ENCODE results near the gene WTIP. TPM values are rescaled to one million over a fixed set of nuclear protein-coding genes. Genes with fewer than 3 reads are reported as not detected.
"Not testable (repeated sequence)": the region's sequence is repeated elsewhere in the genome, so short reads cannot be mapped to it uniquely, and the experiment has no call there.

Gene WTIP
- total RNA-seq: 20.4 TPM
- long read RNA-seq, full-length matches to known transcripts: 106 of 122 reads
- long read RNA-seq, partial matches to known transcripts: 2 of 122 reads
- long read RNA-seq, other reads (novel, unspliced or antisense): 14 of 122 reads

DNA sequence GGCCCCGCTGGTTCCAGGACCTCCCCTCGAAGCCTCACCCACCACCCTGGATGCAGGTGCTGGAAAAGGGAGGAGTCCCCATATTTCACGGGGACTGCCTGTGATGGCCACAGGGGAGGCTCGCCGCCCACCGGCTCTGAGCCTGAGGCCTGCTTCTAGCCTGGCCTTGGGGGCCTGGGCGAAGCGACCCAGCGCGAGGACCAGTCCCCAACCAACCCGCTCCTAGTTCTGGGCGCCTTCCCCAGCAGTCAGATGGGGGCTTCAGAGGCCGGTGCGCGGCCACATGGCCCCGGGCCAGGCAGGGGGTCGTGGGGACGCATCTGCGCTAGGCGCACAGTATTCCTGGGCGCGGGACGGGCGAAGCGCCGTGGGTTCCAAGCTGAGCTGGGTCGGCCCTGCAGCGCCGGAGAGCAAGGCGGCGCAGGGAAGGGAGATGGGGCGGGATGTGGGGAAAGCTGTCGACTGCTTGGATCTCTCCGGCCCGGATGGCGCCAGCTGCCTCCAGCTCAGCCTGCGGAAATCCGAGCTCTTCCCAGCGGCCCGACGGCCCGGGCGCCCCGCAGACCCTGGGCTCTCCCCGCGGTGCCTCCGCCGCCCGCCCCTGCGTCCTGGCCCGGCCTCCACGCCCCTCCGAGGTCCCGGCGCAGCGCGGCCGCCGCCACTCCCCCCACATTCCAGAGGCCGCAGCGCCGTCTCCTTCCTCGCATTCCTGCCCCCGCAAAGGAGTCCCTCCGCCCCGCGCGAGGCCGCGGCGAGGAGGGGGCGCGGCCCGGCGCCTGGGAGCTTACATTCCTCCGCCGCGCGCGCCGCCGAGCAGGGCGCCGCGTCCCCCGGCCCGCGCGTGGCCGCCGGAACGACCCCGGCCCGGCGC is at the start of gene WTIP:
Gene WTIP (plus strand): TSS at position 788 of the 871 bp plus-strand sequence. CDS start 217 bp downstream, outside the sequence.
- ATAC-seq (ENCODE audit: poor library complexity): peak; percentile 84
- intact Hi-C loops (cut with DNase I): no loop called here

DNA sequence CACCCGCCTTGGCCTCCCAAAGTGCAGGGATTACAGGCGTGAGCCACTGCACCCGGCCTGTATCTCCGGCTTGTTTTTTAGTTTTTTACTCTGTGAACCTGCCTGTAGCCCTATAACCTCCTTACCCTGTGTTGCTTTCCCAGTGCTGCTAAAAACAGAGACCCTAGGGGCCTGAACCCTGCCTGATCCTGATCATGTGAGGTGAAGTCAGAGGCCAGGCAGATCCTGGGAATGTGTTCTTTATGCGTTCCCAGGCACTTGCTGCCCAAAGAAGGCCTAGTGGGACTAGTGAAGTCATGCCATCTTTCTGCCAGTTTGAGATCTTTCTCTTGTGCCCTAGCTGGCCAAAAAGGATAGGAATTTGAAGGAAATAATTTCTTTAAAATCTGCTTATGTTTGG is 48.8 kb upstream of the WTIP start:
- no peak for DNase-seq
- ATAC-seq (ENCODE audit: poor library complexity): peak; percentile 6
- intact Hi-C loops (cut with DNase I): no loop called here

More for the DNA sequence above, at the start of gene WTIP:
- DNase-seq: peak; percentile 86

DNA sequence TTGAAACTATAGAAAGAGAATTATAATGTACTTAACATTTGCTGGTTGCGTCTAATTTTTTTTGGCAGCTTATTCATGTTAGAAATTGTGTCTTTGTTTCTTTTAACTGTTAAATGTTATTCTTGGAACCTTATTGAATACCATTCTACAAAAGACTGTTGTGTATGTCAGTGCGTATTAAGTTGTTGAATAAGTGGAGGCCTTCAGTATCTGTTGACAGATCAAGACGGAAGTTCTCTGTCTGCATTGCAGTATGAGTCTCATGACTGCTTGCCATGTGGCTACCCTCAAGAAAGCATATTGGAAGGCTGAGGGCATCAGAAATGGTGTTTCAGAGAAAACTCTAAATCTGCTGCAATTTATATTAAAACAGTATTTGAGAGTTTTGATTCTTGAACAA is 44.8 kb upstream of the WTIP start:
- intact Hi-C loops (cut with DNase I): no loop called here
- no peak for DNase-seq
- ATAC-seq (ENCODE audit: poor library complexity): no peak

DNA sequence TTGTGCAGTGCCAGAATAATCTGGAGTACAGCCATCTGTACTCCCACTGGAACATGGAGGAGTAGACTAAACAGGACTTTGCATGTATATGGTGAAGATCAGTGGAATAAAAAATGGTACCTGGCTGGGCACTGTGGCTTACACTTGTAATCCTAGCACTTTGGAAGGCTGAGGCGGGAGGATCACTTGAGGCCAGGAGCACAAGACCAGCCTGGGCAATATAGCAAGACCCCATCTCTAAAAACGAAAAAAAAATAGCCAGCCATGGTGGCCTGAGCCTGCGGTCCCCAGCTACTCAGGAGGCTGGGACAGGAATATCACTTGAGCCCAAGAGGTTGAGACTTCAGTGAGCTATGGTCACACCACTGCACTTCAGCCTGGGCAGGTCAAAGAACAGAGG is 33.4 kb upstream of the WTIP start:
- DNase-seq (no peak), ATAC-seq (ENCODE audit: poor library complexity) (no peak)
- intact Hi-C loops (cut with DNase I): no loop called here

DNA sequence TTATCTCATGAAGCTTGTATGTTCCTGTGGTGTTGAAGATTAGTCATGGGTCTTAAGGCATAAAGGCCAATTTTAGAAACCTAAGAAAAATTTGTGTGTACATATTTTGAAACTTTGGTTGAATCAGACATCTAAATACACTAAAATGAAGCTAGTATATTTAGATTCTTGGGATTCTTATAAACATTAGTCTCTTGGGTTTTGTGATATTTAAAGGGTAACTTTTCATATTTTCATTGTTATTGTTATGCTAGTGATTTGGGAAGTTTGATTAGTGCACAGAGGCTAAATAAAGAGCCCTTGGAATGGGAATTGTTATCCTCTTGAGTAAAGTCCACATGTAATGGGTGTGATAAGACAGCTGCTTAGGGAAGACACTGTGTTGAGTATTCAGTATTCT is 28.8 kb upstream of the WTIP start:
- DNase-seq (no peak), ATAC-seq (ENCODE audit: poor library complexity) (no peak)
- intact Hi-C loops (cut with DNase I): no loop called here

DNA sequence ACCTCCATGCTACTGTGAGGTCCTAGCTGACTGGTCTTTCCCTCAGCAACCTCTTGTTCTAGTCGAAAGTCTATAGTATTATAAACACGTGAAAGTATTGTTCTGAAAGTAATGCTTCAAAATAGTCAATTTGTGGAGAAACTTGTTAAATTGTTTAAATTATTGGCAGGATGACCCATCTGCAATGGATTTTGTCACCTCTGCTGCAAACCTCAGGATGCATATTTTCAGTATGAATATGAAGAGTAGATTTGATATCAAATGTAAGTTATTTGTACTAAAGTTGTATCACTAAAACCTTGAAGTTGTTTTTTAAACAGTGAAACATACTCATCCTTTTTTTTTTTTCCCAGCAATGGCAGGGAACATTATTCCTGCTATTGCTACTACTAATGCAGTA is 27.5 kb upstream of the WTIP start:
- ATAC-seq (ENCODE audit: poor library complexity) (no peak), DNase-seq (no peak)
- intact Hi-C loops (cut with DNase I): no loop called here

DNA sequence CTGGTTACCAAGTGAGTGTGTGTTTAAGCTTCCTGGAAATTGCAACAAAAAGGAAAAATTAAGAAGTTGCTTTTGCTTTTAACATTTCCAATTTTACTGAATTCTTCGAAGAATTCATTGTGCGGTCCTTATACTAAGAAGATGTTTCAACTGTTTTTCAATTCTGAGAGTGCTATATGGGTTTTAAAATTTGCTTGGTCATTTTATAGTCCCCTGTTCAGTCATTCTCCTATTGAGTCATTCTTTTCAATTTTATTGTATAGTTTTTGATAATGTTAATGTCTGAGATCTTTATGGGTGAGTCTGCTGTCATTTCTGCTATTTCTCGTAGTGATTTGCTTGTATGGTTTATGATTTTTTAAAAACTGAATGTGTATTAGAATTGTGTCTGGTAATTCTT is 26.9 kb upstream of the WTIP start:
- DNase-seq (no peak), ATAC-seq (ENCODE audit: poor library complexity) (no peak)
- intact Hi-C loops (cut with DNase I): no loop called here

DNA sequence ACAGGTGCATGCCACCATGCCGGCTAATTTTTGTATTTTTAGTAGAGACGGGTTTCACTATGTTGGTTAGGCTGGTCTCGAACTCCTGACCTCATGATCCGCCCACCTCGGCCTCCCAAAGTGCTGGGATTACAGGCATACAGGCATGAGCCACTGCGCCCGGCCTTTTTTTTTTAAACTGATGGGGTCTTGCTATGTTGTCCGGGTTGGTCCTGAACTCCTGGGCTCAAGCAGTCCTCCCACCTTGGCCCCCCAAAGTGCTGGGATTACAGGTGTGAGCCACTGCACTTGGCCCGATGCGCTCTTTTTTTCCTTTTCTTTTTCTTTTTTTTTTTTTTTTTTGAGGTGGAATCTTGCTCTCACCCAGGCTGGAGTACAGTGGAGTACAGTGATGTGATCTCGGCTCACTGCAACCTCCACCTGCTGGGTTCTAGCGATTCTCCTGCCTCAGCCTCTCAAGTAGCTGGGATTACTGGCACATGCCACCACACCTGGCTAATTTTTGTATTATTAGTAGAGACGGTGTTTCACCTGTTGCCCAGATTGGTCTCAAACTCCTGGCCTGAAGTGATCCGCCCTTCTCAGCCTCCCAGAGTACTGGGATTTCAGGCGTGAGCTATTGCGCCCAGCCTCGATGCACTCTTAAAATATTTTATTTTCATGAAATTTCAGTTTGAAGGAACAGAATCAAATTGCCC is 25.6 kb upstream of the WTIP start:
- ATAC-seq (ENCODE audit: poor library complexity); DNase-seq; intact Hi-C loops (cut with DNase I): not testable (repeated sequence)

DNA sequence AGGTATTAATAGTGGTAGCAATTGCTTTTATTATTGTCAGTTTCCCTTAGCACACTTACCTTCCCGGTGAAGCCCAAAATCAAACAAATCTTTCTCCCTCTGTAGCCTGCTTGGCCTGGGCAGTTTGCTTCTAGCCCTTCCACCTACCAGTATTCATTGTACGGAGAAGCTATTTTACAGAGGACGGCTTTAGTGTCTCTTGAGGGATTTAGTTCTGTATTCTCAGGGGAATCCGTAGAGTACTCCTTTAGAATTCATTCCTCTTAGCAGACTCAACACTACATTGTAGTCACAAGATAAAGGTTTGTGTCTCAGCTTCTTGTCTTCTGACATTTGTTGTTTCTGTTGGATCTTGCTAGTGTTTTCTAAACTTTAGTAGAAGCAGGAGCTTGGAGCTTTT is 24.1 kb upstream of the WTIP start:
- ATAC-seq (ENCODE audit: poor library complexity): no peak
- intact Hi-C loops (cut with DNase I): no loop called here

DNA sequence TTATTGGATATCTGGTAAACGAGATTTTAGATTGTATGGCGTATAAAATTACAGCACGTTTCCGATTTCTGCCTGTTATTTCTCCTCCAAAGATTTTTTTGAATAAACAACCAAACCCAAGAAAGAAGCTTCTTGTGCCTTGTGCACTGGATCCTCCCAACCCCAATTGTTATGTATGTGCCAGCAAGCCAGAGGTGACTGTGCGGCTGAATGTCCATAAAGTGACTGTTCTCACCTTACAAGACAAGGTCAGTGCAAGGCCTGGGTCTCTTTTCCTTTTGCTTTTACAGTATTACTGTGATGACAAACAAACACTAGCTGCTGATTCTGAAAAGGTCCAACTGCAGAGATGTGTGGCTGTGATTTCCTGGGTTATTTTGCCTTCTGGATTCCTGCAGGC is 22.9 kb upstream of the WTIP start:
- ATAC-seq (ENCODE audit: poor library complexity) (no peak), DNase-seq (no peak)
- intact Hi-C loops (cut with DNase I): no loop called here

More for the DNA sequence above, 24.1 kb upstream of the WTIP start:
- DNase-seq: no peak

DNA sequence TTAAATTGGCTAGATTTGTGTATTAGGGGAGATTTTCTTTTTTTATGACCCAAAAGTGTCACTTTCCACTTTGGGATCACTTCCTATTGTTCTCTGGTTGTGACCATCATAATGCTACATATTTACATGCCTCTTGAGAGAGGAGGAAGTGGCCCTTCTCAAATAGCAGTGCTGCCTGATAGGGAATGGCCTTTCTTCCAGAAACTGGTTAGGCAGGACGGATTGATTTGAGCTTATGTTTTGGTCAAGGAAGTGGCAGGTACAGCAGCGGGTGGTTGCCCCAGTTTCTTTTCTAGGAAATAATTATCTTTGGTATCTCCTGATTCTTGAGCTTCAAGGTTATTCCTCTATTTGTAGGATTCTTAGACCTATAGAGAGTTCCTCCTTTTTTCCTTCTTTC is 21.9 kb upstream of the WTIP start:
- DNase-seq: no peak
- ATAC-seq (ENCODE audit: poor library complexity): no peak
- intact Hi-C loops (cut with DNase I): no loop called here

DNA sequence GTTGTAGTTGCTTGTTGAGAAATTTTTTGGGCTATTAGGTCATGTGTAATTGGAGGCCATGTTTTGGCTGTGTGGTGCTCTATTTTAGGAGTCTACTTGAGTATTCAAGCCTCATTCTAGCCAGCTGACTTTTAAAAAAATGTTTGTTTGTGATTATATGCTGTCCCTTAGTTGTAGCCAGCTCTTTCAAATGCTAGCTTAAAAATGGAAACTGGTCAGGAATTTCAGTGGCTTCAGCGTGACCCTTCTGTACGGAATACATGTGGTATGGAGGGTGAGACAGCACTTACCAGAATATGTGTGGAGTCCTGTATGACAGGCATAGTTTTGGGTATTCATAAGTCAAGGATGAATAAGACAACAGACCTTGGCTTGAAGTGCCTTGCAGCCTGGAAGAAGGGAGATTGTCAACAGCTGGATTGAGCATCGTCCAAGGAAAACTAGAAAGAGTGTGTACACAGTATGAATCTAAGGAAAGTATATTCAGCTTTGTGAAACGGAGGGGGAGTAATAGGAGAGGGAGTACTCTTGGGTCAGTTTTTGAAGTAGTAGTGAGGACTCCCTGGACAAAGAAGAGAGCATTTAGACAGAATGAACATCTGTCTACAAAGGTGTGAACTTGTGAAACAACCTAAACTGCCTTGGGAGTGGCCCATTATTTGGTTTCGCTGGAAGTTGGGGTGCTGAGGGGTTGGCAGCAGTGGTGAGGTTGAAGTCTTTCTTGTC is 20.0 kb upstream of the WTIP start:
- intact Hi-C loops (cut with DNase I): no loop called here
- ATAC-seq (ENCODE audit: poor library complexity): peak; percentile 82
- no peak for DNase-seq

DNA sequence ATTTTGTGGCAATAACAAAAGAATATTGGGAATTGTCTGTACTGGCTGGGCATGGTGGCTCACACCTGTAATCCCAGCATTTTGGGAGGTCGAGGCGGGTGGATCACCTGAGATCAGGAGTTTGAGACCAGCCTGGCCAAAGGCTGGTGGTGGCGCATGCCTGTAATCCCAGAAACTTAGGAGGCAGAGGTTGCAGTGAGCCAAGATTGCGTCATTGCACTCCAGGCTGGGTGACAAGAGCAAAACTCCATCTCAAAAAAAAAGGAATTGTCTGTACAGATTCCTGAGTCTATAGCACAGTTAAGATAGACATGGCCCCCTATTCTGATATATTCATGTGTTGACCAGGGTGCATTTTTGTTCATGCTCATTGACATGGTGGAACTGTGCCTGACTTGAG is 16.8 kb upstream of the WTIP start:
- intact Hi-C loops (cut with DNase I): not testable (repeated sequence)

DNA sequence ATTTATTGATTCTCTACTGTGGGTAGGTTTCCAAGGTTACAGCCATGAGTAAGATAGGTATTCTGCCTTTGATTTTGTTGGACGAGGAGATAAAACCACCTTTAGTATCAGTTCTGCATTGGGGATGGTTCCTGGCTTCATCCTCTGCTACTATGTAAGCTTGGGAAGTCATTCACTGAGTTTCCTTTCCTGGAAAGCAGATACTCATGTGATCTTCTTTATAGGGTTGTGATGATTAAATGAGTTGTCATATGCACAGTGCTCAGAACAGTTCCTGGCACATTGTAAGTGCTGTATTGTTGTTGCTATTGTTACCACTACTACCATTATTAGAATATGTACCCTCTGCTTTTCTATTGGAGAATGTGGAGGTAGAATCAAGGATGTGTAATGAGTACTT is 13.1 kb upstream of the WTIP start:
- ATAC-seq (ENCODE audit: poor library complexity) (peak; percentile 60), DNase-seq (no peak)
- intact Hi-C loops (cut with DNase I): no loop called here

More for the DNA sequence above, 16.8 kb upstream of the WTIP start:
- DNase-seq; ATAC-seq (ENCODE audit: poor library complexity): not testable (repeated sequence)

DNA sequence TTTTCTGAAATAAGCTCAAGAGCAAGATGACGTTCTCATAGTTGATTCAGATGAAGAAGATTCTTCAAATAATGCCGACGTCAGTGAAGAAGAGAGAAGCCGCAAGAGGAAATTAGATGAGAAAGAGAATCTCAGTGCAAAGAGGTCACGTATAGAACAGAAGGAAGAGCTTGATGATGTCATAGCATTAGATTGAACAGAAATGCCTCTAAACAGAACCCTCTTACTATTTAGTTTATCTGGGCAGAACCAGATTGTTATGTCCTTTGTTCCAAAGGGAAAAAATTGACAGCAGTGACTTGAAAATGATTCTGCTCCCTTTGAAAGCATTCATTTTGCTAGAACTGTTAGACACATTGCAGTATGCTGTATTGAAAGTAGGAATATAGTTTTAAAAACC is 12.5 kb upstream of the WTIP start:
- intact Hi-C loops (cut with DNase I); ATAC-seq (ENCODE audit: poor library complexity); DNase-seq: not testable (repeated sequence)

DNA sequence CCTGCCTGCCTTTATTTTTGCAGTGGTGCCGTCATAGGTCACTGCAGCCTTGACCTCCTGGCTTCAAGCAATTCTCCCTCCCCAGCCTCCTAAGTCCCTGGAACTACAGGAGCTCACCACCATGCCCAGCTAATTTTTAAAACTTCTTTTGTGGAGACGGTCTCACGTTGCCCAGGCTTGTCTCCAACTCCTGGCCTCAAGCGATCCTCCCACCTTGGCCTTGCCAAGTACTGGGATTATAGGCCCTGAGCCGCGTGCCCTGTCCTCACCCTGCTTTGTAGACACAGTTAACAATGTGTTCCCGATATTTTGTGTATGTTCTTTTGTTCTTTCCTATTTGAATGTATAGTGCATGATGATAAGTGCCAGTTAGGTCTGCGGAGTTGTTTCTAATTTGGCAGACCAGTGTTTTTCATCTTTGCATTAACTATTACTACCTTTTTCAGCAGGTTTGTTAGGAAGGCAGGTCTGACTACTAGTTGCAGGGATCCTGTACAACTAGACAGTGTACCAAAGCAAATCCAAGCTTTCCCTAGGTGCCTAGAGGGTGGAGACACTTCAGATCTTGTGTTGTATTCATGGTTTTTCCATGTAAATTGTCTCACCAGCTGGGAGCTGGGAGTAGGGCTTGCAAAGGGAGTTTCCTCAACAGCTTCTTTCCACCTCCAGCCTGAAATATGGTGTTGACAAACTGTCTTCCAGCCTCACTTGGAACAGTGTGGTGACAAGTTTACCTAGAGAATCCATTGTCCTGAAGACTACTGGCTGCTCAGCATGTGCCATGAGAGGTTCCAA is 9.5 kb upstream of the WTIP start:
- ATAC-seq (ENCODE audit: poor library complexity) (peak; percentile 14), DNase-seq (no peak)
- intact Hi-C loops (cut with DNase I): no loop called here

DNA sequence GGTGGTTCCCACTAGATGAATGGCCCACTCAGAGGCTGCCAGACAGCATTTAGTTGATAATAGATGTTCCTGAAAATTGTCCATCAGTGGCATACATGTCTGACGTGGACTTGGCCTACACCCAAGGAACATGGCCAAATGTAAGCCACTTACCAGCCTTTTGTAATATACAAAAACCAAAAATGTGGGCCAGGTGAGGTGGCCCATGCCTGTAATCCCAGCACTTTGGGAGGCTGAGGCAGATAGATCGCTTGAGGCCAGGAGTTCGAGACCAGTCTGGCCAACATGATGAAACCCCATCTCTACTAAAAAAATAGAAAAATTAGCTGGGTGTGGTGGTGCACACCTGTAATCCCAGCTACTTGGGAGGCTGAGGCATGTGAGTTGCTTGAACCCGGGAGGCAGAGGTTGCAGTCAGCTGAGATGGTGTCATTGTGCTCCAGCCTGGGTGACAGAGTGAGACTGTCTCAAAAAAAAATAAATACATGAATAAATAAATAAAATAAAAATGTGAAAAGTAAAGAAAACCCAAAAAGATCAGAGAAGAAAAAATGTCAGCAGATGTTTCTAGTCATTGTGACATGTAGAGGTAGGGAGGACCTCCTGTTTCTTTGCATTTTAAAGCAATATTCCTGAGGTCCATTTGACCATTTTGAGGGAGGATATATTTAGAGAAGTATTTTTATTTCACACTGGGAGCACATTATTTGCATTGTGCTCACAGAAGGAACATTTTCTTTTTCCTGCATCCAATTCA is 7.1 kb upstream of the WTIP start:
- DNase-seq (no peak), ATAC-seq (ENCODE audit: poor library complexity) (no peak)
- intact Hi-C loops (cut with DNase I): no loop called here
